Stimulated activated CD8-positive, alpha-beta memory T cell treated with anti-CD3 and anti-CD28 coated beads, Interleukin-7, amount 100 ng/mL, for 1 hour (primary cell): ENCODE data around the gene RNF157.
"Not testable (repeated sequence)": the region's sequence is repeated elsewhere in the genome, so short reads cannot be mapped to it uniquely, and the experiment has no call there.

Experiments used
- DNase-seq, 2 donors: peaks; one replicate each; pipeline ENCODE4 v3.0.0-alpha.2; 2020; ENCODE audit warnings: low read depth in 2 of 2

The RNF157 gene

DNA sequence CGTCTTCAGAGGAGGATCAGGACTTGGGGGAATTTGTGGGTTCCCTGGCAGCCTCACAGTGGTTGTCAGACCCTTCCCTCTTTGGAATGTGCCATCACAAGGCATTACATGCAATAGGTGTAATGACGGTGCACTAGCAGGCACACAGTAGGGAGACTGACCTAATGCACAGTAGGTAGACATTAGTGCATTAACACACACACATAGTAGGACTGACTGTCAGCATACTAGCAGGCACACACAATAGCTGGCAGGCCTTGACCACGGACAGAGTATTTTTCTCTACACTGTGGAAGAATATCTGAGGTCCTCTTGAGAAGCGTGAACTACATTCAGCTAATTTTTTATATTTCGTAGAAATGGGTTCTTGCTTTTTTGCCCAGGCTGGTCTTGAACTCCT, 14.0 kb upstream of the RNF157 start:
- DNase-seq: no peak

DNA sequence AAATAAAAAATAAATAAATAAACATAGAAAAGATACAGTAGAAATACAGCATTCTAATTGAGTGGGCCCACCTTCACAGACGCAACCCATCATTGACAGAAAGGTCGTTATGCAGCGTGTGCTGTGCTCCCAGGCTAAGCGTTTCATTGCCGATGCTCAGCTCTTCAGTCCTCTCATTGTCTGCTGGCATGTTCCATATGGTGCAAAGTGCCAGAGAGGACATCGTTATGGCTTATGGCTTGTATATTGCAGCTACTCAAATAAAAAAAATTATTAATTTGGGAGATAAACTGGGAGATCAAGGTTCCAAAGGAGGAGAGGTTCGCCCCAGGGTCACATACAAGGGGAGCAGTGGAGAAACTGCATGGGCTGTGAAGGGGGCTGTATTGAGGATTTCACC, 13.5 kb upstream of the RNF157 start:
- no peak for DNase-seq

DNA sequence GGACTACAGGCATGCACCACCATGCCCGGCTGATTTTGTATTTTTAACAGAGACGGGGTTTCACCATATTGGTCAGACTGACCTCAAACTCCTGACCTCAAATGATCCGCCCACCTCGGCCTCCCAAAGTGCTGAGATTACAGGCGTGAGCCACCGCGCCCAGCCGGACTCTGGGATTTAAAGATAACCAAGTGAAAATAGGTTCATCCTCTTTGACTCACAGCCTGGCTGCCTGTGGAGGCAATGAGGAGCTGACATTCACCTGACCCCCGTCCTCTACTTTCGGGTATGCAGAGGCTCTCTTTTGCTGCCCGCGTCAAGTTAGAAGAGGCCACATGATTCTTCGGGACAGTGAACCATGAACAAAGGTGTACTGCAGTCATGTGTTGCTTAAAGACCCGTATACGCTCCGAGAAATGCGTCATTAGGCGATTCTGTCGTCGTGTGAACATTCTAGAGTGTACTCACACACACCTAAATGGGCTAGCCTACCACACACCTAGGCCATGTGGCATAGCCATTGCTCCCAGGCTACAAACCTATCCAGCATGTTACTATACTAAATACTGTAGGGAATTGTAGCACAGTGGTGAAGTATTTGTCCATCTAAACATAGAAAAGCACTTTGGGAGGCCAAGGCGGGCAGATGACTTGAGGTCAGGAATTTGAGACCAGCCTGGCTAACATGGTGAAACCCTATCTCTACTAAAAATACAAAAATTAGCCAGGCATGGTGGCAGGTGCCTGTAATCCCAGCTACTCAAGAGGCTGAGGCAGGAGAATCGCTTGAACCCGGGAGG, 12.9 kb upstream of the RNF157 start:
- DNase-seq: not testable (repeated sequence)

DNA sequence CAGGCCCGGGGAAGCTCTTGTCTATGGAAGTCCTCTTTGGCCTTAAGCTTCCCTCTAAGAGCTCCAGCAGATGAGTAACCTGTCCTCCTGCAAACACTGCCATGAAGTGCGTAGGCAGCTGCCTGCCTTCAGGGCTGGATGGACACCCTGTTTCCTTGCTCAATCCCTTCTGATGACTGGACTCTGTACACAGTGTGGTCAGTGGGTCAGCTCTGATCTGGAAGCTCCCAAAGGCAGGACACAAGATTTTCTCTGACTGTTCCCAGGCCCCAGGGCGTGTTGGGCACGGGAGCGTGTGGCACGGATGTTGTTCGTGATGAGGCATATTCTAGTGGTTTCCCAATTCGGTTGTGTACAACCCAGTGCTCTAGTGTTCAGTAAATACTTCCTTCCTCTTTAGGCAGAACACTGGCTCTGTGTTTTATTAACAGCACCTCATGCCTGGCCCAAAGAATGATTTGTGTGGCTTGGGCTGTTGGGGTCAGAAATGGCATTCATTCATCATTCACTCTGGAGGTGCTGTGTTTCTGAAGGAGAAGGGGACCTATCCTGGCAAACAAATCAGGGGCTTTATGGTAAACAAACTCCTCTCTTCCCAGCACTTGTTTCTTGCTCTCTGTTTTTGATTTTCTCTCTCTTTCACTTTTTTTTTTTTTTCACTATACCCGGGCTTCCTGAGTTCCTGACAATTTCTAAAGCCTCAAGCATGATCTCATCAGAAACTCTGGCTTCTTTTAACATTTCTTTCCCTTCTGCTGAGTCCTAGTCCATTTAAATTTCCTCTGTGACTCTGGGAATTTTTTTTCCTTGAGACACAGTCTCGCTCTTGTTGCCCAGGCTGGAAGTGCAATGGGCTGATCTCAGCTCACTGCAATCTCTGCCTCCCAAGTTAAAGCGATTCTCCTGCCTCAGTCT, 12.0 kb upstream of the RNF157 start:
- no peak for DNase-seq

DNA sequence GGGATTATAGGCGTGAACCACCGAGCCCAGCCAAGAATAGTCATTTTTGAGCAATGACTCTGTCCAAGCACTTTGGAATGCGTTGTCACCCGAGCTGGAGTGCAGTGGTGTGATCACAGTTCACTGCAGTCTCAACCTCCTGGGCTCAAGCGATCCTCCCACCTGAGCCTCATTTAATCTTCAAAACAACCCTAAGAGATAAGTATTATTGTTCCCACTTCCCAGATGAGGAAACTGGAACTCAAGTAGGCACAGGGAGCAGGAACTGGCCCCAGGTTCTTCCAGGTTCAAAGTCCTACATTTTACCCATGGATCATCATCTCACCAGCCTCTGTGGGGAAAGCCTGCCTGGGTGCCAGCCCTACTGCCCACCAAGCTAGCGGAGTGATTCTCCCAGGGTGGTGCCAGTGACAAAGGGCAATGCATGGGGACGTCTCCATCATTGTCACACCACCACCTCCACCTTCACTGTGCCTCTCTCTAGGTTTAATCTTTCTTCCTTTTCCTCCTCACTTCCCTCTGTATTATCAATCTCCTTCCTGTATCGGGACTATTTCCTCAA, 11.3 kb upstream of the RNF157 start:
- DNase-seq: no peak

DNA sequence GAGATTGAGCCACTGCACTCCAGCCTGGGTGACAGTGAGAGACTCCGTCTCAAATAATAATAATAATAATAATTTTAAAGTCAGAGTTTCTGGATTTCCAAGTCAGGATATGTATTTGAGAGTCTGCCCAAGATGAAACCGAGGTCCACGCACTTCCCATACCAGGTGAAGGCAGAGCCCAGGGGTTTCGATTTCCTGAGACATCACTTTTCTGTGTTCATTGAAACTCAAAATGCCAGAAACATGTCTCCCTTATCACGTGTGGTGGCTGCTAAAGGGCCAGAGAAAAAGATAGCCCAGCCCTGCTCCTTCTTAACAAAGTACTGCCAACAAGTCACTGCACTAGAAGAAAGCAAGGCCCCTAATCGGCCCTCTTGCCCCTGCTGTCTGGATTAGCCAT, 9.8 kb upstream of the RNF157 start:
- no peak for DNase-seq

DNA sequence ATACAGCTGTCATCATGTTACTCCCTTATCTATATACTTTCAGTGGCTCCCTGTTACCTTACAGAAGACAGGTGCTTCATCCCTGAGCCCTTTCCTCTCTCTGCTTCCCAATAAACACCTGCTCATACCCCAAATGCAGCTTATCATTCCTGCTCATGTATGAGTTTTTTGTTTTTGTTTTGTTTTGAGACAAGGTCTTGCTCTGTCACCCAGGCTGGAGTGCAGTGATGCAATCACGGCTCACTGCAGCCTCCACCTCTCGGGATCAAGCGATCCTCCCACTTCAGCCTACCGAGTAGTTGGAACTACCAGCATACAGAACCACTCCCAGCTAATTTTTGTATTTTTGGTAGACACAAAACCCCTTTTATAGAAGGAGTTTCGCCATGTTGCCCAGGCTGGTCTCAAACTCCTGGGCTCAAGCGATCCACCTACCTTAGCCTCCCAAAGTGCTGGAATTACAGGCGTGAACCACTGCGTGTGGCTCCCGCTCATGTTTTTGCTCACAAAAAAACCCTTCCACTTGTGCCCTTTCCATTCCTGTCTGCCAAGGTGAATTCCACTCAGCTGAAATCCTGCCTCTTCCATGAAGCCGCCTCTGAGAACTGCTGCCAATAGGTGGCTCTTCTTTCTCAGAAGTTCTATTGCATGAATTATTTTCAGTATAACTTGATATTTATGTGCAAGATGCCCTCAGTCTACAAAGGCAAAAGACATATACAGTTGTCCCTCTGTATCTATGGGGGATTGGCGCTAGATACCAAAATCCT, 7.9 kb upstream of the RNF157 start:
- DNase-seq: no peak

DNA sequence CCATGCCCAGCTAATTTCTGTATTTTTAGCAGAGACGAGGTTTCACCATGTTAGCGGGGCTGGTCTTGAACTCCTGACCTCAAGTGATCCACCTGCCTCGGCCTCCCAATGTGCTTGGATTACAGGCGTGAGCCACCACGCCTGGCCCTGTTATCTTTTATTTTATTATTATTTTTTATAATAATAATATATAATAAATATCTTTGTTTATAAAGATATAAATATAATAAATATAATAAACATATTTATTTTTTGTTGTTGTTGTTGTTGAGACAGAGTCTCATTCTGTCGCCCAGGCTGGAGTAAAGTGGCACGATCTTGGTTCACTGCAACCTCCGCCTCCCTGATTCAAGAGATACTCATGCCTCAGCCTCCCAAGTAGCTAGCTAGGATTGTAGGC, 7.0 kb upstream of the RNF157 start:
- no peak for DNase-seq

DNA sequence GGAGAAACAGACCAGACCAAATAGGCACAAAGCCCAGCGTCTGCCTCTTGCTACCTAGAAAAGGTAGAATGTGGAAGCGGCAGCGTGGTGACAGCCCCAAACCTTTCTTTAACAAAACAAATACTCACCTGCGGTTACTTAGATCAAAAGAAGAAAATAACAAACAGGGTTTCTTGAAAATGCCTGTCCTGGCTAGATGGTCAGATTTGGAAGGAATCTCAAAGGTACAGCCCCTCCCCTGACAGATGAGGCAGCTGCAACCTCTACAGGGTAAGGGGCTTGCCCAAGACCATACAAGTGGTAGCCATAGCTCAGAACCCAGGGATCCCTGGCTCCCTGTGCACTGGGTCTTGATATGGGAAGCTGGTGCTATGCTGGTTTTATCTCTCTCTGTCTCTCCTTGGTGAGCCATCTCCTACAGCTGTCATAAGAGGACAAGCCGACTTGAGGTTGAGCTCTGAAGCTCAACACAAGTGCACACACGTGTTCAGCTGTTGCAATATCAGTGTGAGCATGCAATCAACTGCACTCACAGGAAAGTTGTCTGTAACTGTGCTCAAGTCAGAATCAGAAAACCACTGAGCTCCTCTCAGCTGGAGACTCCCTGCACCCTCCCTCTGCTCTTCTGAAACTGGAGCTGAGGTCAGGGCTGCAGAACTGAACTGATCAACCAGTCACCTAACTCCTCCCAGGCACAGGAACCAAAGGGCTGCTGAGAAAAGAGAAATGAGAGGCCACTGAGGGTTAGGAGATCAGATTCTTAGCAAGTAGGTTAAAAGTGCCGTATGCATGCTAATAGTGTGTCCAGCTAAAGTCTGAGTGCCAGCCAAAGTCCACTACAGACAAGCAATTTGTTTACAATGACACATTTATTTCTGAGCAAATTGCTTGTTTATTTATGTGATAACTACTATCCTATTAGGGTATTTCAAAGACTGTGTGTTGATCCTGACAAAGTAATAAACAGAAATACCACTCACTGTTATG, 6.1 kb upstream of the RNF157 start:
- DNase-seq: no peak

DNA sequence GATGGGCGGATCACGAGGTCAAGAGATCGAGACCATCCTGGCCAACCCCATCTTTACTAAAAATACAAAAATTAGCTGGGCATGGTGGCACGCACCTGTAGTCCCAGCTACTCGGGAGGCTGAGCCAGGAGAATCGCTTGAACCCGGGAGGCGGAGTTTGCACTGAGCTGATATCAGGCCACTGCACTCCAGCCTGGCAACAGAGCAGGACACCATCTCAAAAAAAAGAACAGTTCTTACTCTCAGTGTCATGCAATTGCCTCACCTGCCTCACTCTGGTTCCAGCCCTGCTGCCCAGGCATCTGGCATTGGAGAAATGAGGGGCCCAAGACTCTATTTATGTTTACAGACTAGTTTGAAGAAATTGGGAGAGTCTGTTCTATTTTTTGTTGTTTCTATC, 4.4 kb upstream of the RNF157 start:
- DNase-seq: not testable (repeated sequence)

DNA sequence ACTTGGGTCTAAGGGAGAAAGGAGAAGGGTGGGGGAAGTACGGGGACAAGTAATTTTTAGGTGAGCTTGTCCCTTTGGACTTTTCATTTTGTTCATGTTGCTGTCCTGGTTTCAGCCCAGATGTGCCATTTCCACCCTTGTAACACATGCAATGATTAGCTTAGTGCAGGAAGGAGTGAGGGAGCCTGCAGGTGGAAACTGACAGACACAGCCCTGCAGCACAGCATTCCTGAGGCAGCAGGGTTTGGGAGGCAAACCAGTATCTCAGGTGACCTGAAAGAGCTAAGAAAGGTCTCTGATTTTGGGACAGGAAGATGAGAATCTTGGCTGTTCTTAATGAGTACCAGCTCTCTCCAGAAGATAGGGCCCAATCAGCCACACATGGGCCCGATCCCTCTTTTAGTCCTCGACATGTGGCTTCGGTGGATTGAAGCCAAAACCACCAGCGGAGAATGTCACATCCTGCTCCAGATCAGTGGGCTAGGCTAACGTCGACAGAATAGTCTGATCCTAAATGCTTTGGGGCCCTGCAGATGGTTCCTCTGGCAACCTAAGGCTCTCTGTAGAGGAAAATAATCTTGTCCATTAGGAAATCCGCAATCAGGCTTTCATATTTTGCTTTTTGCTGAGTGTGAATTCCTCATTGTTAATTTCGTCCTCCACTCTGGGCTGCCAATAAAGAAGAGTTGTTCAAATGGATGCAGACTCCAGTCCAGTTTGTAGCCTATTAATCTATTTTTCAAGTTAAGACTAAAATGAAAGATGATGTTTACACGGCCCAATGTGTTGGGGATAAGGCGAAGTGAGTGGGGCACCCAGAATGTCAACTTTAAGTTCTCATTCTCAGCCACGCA, 3.8 kb upstream of the RNF157 start:
- DNase-seq: no peak

DNA sequence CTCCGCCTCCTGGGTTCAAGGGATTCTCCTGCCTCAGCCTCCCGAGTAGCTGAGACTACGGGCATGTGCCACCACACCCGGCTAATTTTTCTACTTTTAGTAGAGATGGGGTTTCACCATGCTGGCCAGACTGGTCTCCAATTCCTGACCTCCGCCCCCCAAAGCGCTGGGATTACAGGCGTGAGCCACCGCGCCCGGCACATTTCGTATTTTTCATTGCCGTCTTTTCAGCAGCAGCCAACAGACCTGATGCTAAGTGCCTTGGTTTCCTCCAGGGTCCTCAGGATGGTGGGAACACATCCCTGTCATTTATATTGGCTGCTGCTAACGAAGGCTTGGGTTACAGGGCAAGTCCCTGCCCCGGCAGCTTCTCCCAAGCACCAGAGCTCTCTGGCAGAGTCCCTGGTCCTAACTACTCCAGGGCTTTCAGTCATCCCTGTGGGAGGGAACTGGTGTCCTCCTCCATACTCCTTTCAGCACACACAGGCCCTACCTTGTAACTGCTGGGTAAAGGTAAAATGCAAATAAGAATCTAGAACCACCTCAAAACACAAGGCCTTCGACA, 1.5 kb upstream of the RNF157 start:
- DNase-seq: no peak

DNA sequence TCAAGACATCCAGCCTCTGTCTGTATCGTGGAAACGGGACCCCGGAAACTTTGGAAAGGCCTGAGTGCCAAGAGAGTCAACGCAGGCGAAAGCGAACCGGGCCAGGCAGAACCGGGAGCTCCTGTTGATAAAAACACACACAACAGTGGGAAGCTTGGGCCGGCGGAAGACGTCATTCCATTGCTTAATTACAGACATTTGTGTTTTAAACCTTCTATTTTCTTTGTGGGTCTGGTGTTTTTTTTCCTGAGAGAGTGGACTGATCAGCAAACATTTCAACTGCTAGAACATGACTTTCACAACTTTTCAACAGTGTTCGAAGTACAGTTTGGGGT, 878 bp upstream of the RNF157 start:
- DNase-seq: no peak

DNA sequence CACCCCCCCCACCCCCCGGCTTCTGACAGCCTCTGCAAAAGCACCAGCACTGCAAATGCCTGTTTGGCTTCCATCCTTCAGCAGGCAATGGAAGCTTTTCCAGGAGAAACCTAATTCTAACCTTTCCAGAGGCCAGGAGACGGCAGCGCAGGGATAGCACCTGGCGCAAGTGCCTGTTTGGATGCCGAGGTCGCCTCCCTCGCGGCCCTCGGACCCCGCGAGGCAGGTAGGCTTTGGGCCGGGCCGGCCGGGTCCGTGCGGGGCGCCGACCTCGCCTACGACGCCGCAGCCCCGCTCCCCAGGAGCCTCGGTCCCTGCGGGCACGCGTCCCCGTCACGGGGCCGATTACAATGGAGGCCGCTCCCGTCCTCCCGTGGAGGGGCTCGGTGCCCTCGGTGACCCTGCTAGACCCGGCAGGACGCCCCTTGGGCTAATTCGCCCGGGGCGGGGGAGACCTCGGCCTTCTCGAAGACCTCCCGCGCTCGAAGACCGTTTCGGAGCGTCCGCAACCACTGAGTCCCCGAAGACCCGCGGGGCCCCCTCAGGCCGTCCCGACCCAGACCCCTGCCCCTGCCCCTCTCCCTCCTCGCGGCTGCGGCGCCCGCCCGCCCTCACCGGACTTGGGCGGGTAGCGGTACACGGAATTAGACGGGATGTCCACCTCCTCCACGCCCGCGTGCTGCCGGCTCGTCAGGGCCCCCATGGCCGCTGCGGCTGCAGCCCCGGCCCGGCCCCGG, 587 bp downstream of the RNF157 start:
- DNase-seq: no peak

DNA sequence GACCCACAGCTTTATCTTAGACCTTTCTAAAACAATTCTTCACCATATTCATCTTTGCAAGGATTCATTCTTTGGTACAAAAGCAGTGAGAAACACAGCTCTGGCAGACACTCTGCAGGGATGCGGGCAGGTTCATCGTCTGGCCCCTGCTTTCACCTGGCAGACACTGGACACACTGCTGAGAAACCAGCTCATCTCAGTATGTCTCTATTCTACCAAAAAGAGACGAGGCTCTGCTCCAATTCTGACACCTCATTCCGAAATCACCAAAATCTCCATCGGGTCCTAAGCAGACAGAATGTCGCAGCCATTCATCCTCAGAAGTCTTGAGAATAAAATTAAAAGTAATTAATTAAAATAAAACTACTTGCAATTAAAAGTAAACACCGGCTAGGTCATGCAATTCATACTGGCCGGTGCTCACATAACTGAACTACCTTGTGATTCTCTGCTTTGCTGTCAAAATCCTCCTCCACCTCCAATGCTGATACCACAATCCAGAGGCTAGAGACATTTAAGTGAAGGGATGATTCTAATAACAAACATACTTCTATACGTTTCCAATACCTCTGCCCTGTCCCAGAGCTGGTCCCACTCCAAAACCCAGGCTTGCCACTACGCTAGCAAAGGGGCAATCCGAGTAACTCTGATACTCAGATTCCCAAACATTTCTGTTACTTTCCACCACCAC, 1.3 kb downstream of the RNF157 start:
- no peak for DNase-seq

DNA sequence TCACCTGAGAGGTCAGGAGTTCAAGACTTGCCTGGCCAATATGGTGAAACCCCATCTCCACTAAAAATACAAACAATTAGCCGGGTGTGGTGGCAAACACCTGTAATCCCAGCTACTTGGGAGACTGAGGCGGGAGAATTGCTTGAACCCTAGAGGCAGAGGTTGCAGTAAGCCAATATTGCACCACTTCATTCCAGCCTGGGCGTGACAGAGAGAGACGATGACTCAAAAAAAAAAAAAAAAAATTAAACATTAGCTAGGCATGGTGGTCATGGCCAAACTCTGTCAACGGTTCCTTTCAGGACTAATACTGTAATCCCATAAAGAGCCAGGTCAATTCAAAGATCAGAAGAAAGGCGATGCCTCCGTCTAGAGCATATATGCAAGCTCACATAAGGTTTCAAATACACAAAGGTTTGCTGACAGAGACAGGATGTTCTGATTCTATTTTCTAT, 2.4 kb downstream of the RNF157 start:
- DNase-seq: no peak

DNA sequence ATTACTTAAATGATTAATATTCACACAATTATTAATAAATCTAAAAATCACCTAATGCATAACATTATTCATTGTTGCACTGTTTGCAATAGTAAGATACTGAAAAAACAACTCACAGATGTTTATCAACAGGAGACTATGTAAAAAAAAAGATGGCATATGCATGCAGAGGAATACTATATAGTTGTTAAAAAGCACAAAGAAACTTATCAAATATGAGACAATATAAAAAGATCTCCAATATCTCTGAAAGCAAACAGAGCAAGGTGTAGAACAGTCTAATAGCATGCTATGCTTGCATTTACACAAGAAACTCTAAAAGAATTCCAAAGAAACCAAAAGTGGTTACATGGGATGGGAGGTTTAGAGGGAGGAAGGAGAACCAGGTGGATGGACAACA, 3.7 kb downstream of the RNF157 start:
- no peak for DNase-seq

DNA sequence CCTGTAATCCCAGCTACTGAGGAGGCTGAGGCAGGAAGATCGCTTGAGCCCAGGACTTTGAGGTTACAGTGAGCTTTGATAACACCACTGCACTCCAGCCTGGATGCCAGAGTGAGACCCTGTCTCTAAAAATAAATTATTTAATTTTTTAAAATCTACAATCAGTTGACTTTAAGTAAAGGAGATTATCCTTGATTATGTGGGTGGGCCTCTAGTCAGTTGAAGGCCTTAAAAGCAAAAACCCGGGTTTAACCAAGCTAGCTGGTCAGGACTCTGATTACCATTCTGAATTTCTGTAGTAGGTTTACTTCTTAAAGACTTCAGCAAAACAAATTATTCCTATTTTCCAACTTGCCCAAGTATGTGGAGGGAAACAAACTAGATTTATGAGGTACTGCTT, 4.4 kb downstream of the RNF157 start:
- no peak for DNase-seq
